OCI-LY7 (cell line): ENCODE measurements around the gene IMMP2L.
"Not testable (repeated sequence)": the region's sequence is repeated elsewhere in the genome, so short reads cannot be mapped to it uniquely, and the experiment has no call there.

Experiments
- EZH2phosphoT487 ChIP-seq: fragments of 200-600 bp; sonication (generic); IDR thresholded peaks from 2 replicates; pipeline ENCODE4 v1.6.1; 2018; ENCODE audit warnings: low read depth, borderline replicate concordance, mild to moderate bottlenecking, mixed run types, antibody characterized with exemption, low read length, moderate library complexity, mixed read lengths
- TF ChIP-seq, protein P1 (sequence below): fragments of 200-600 bp; sonication (generic); conservative IDR thresholded peaks from 2 replicates; pipeline ENCODE4 v1.5.1; 2014; ENCODE audit warnings: mild to moderate bottlenecking, antibody characterized with exemption, low read length, moderate library complexity, mixed read lengths

DNA sequence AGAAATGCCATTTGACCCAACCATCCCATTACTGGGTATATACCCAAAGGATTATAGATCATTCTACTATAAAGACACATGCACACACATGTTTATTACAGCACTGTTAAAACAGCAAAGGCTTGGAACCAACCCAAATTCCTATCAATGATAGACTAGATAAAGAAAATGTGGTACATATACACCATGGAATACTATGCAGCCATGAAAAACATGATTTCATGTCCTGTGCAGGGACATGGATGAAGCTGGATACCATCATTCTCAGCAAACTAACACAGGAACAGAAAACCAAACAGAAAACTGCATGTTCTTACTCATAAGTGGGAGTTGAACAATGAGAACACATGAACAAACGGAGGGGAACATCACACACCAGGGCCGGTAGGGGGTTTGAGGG, 625.6 kb downstream of the IMMP2L start:
- TF ChIP-seq, protein P1, sequence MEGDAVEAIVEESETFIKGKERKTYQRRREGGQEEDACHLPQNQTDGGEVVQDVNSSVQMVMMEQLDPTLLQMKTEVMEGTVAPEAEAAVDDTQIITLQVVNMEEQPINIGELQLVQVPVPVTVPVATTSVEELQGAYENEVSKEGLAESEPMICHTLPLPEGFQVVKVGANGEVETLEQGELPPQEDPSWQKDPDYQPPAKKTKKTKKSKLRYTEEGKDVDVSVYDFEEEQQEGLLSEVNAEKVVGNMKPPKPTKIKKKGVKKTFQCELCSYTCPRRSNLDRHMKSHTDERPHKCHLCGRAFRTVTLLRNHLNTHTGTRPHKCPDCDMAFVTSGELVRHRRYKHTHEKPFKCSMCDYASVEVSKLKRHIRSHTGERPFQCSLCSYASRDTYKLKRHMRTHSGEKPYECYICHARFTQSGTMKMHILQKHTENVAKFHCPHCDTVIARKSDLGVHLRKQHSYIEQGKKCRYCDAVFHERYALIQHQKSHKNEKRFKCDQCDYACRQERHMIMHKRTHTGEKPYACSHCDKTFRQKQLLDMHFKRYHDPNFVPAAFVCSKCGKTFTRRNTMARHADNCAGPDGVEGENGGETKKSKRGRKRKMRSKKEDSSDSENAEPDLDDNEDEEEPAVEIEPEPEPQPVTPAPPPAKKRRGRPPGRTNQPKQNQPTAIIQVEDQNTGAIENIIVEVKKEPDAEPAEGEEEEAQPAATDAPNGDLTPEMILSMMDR, result not testable (repeated sequence)
- not testable (repeated sequence) for TF ChIP-seq EZH2phosphoT487
